MM.1S (cell line): ENCODE data around the gene EIF4E1B.
A peak's percentile ranks its signal among the peaks of the same experiment; 100 is the strongest.

ENCODE experiments used
- DNase-seq: peaks from one replicate; pipeline ENCODE4 v3.0.0-alpha.2; 2015
- H2AFZ ChIP-seq: fragments of 300-600 bp; sonication (generic); 2 replicates; pipeline ENCODE4 v1.6.0; 2016; ENCODE audit warnings: antibody characterized with exemption, low read length
- H3F3A ChIP-seq: fragments of 300-600 bp; sonication (generic); 2 replicates; pipeline ENCODE4 v1.6.1; 2016; ENCODE audit warnings: mild to moderate bottlenecking, antibody characterized with exemption, low read length, moderate library complexity, mixed read lengths; ENCODE audit not compliant: insufficient read depth
- H3K27ac ChIP-seq: fragments of 300-600 bp; sonication (generic); 2 replicates; pipeline ENCODE4 v1.5.1; 2016; ENCODE audit warnings: mild to moderate bottlenecking, low read length
- H3K27me3 ChIP-seq: fragments of 300-600 bp; sonication (generic); replicated peaks from 2 replicates; pipeline ENCODE4 v1.6.0; 2016; ENCODE audit warnings: low read length; ENCODE audit not compliant: insufficient read depth
- H3K36me3 ChIP-seq: fragments of 300-600 bp; sonication (generic); replicated peaks from 2 replicates; pipeline ENCODE4 v1.6.1; 2016; ENCODE audit warnings: mild to moderate bottlenecking, low read length, mixed read lengths; ENCODE audit not compliant: insufficient read depth
- H3K4me1 ChIP-seq: fragments of 300-600 bp; sonication (generic); 2 replicates; pipeline ENCODE4 v1.6.1; 2016; ENCODE audit warnings: low read length, mixed read lengths
- H3K4me2 ChIP-seq: fragments of 300-600 bp; sonication (generic); 2 replicates; pipeline ENCODE4 v1.6.0; 2016; ENCODE audit warnings: low read depth, low read length
- H3K4me3 ChIP-seq: fragments of 300-600 bp; sonication (generic); 2 replicates; pipeline ENCODE4 v1.5.1; 2016; ENCODE audit warnings: low read length, mixed read lengths
- H3K79me2 ChIP-seq: fragments of 300-600 bp; sonication (generic); 2 replicates; pipeline ENCODE4 v1.6.1; 2016; ENCODE audit warnings: mixed run types, low read length, mixed read lengths
- H3K9ac ChIP-seq: fragments of 300-600 bp; sonication (generic); 2 replicates; pipeline ENCODE4 v1.6.1; 2016; ENCODE audit warnings: low read length, mixed read lengths
- H3K9me2 ChIP-seq: fragments of 300-600 bp; sonication (generic); replicated peaks from 2 replicates; pipeline ENCODE4 v1.6.1; 2016; ENCODE audit warnings: mild to moderate bottlenecking, low read length, mixed read lengths; ENCODE audit not compliant: insufficient read depth
- H3K9me3 ChIP-seq: fragments of 300-600 bp; sonication (generic); replicated peaks from 2 replicates; pipeline ENCODE4 v1.6.1; 2016; ENCODE audit warnings: mild to moderate bottlenecking, low read length, mixed read lengths; ENCODE audit not compliant: insufficient read depth
- H4K20me1 ChIP-seq: fragments of 300-600 bp; sonication (generic); 2 replicates; pipeline ENCODE4 v1.6.1; 2016; ENCODE audit warnings: mild to moderate bottlenecking, low read length, moderate library complexity, mixed read lengths; ENCODE audit not compliant: insufficient read depth
- EZH2 ChIP-seq: fragments of 300-600 bp; sonication (generic); optimal IDR thresholded peaks from 2 replicates; pipeline ENCODE3; 2017; ENCODE audit warnings: low read depth, mild to moderate bottlenecking, antibody characterized with exemption, low read length, mixed read lengths
- EZH2phosphoT487 ChIP-seq: fragments of 300-600 bp; sonication (generic); IDR thresholded peaks from 2 replicates; pipeline ENCODE4 v1.6.1; 2018; ENCODE audit warnings: antibody characterized with exemption, low read length
- TF ChIP-seq, protein P1 (sequence below): fragments of 300-600 bp; sonication (generic); IDR thresholded peaks from 2 replicates; pipeline ENCODE4 v1.5.1; 2016; ENCODE audit warnings: antibody characterized with exemption, low read length, mixed read lengths

Gene EIF4E1B

DNA sequence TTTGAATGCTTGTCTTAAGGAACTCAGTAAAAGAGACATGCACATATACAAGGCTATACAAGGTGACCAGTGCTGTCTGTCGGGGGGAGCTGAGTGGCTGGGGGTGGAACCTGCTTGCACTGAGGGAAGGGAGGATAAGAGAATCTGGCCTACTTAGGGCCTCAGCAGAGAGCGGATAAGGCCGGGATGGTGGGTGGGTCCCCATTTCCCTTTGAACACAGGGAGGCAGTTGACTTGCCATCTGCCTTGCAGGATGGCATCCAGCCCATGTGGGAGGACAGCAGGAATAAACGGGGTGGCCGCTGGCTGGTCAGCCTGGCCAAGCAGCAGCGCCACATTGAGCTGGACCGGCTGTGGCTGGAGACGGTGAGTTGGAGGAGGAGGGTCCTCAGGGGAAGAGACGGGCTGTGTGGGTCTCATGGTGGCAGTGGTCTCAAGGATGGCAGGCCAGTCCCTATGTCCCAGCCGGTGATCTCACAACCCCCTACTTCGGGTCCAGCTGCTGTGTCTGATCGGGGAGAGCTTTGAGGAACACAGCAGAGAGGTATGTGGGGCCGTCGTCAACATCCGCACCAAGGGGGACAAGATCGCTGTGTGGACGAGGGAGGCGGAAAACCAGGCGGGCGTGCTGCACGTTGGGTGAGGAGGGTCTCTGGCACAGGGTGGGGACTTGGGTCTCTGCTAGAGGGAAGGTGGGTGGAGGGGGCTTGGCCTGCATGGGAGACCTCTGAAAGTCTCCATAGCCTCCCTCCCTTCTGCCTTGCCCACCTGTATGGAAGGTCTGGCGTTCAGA lies 14.6 kb downstream of the EIF4E1B start:
- H3K4me1 ChIP-seq = peaks cover 19% of the 10 kb centered on the region

DNA sequence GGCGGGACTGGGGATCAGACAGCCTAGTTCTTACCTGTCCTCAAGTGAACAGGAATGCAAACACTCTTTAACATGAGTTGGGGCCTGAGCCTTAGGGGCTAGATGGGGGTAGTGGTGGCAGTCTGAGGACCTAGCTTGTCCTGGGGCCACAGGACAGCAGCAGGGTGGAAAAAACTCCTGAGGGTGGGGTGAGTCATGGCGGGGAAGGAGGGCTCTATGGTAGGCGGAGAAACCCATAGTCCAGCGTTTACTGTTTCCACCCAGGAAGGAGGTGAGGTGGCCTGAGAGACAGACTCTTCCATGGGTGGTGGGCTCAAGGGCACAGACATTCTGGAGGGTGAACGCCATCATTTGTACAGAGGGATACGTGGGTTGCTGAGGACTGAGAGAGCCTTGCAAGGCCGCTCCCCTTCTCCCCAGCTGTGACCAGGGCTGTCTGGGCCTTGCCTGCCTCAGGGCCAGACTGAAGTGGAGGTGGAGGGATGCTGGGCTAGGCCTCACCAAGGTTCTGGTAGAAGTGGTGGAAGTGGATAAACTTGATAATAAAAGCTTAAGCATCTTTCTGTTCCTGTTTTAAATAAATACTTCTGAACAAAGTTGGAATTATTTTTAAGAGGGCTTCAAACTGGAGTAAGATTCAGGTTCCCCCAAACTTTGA lies 15.7 kb downstream of the EIF4E1B start:
- Histone ChIP-seq H3K4me3 (peak overlapping the region; percentile 54), H3K27ac (no peak overlapping the region), H3K9me2 (no peaks in the 10 kb centered on the region), H3K4me1 (peaks cover 19% of the 10 kb centered on the region), H3F3A (no peaks in the 10 kb centered on the region), H3K4me2 (peak overlapping the region; percentile 86), H3K9me3 (no peaks in the 10 kb centered on the region), H3K36me3 (no peaks in the 10 kb centered on the region), H3K9ac (peak overlapping the region; percentile 50; the same call in 1 of the 2 replicates), H4K20me1 (no peaks in the 10 kb centered on the region), H2AFZ (peak overlapping the region; percentile 92), H3K79me2 (peaks cover 13% of the 10 kb centered on the region), H3K27me3 (no peaks in the 10 kb centered on the region)
- no peak for DNase-seq
- TF ChIP-seq EZH2 (no peak), EZH2phosphoT487 (no peak)
- TF ChIP-seq, protein P1, sequence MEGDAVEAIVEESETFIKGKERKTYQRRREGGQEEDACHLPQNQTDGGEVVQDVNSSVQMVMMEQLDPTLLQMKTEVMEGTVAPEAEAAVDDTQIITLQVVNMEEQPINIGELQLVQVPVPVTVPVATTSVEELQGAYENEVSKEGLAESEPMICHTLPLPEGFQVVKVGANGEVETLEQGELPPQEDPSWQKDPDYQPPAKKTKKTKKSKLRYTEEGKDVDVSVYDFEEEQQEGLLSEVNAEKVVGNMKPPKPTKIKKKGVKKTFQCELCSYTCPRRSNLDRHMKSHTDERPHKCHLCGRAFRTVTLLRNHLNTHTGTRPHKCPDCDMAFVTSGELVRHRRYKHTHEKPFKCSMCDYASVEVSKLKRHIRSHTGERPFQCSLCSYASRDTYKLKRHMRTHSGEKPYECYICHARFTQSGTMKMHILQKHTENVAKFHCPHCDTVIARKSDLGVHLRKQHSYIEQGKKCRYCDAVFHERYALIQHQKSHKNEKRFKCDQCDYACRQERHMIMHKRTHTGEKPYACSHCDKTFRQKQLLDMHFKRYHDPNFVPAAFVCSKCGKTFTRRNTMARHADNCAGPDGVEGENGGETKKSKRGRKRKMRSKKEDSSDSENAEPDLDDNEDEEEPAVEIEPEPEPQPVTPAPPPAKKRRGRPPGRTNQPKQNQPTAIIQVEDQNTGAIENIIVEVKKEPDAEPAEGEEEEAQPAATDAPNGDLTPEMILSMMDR = no peak

More for the DNA sequence above, 14.6 kb downstream of the EIF4E1B start:
- no peaks in the 10 kb centered on the region for H3K9me3 ChIP-seq
- H3F3A ChIP-seq = no peaks in the 10 kb centered on the region
- H3K4me3 ChIP-seq = no peak overlapping the region
- no peaks in the 10 kb centered on the region for H3K9me2 ChIP-seq
- H2AFZ ChIP-seq = no peak overlapping the region
- H3K9ac ChIP-seq = no peak overlapping the region
- DNase-seq = no peak
- peaks cover 13% of the 10 kb centered on the region for H3K79me2 ChIP-seq
- no peak overlapping the region for H3K27ac ChIP-seq
- no peaks in the 10 kb centered on the region for H3K36me3 ChIP-seq
- no peaks in the 10 kb centered on the region for H4K20me1 ChIP-seq
- TF ChIP-seq EZH2 (no peak), EZH2phosphoT487 (no peak)
- TF ChIP-seq, protein P1 = no peak
- no peaks in the 10 kb centered on the region for H3K27me3 ChIP-seq
- no peak overlapping the region for H3K4me2 ChIP-seq

DNA sequence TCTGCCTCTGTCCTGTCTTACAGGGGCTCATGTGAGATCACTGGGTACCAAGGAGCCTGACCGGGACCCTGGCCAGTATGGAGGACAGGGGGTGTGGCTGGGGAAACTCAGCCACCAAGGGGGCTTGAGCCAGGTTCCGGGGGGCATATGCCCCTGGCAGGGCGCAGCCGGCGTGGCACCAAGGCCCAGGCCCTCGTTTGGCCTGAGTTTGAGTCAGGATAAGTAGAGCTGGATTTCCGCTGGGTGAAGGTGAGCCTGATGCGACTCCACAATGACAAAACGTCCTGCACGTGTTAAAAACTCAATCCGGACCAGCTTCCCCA lies 16.2 kb downstream of the EIF4E1B start:
- H3K4me3 ChIP-seq = peak overlapping the region; percentile 54
- H3K4me2 ChIP-seq = peak overlapping the region; percentile 86
- TF ChIP-seq EZH2phosphoT487 (no peak), EZH2 (no peak)
- TF ChIP-seq, protein P1 = no peak
- no peaks in the 10 kb centered on the region for H4K20me1 ChIP-seq
- H2AFZ ChIP-seq = peak overlapping the region; percentile 92
- no peak overlapping the region for H3K27ac ChIP-seq
- no peaks in the 10 kb centered on the region for H3K9me3 ChIP-seq
- peaks cover 19% of the 10 kb centered on the region for H3K4me1 ChIP-seq
- no peak for DNase-seq
- no peaks in the 10 kb centered on the region for H3K9me2 ChIP-seq
- peak overlapping the region; percentile 50 for H3K9ac ChIP-seq
- H3K79me2 ChIP-seq = peaks cover 13% of the 10 kb centered on the region
- no peaks in the 10 kb centered on the region for H3F3A ChIP-seq
- no peaks in the 10 kb centered on the region for H3K27me3 ChIP-seq
- no peaks in the 10 kb centered on the region for H3K36me3 ChIP-seq
